Neural progenitor cell (in vitro differentiated cells): ENCODE data around the gene RAB24. TPM values are rescaled to one million over a fixed set of nuclear protein-coding genes. Genes with fewer than 3 reads are reported as not detected.

Source experiments
- DNase-seq: peaks from one replicate; pipeline ENCODE4 v3.0.0-alpha.2; 2016; ENCODE audit warnings: low spot score
- H2AFZ ChIP-seq: fragments of 200-600 bp; sonication (generic); replicated peaks from 2 replicates; pipeline ENCODE4 v1.6.1; 2016; ENCODE audit warnings: antibody characterized with exemption
- H3F3A ChIP-seq: fragments of 200-600 bp; sonication (generic); 2 replicates; pipeline ENCODE4 v1.6.1; 2016; ENCODE audit warnings: antibody characterized with exemption, low read depth
- H3K27ac ChIP-seq: fragments of 200-600 bp; sonication (generic); 2 replicates; pipeline ENCODE4 v1.5.1; 2016; ENCODE audit warnings: mild to moderate bottlenecking
- H3K27me3 ChIP-seq: fragments of 200-600 bp; sonication (generic); 2 replicates; pipeline ENCODE4 v1.6.1; 2016; ENCODE audit warnings: mild to moderate bottlenecking, moderate library complexity
- H3K36me3 ChIP-seq: fragments of 200-600 bp; sonication (generic); 2 replicates; pipeline ENCODE4 v1.5.1; 2016
- H3K4me1 ChIP-seq: fragments of 200-600 bp; sonication (generic); 2 replicates; pipeline ENCODE4 v1.6.1; 2016; ENCODE audit warnings: mixed run types
- H3K4me2 ChIP-seq: fragments of 200-600 bp; sonication (generic); 2 replicates; pipeline ENCODE4 v1.6.1; 2016
- H3K4me3 ChIP-seq: fragments of 200-600 bp; sonication (generic); 2 replicates; pipeline ENCODE4 v1.5.1; 2016
- H3K79me2 ChIP-seq: fragments of 200-600 bp; sonication (generic); 2 replicates; pipeline ENCODE4 v1.6.1; 2016; ENCODE audit warnings: low read depth
- H3K9ac ChIP-seq: fragments of 200-600 bp; sonication (generic); 2 replicates; pipeline ENCODE4 v1.6.1; 2016
- H3K9me3 ChIP-seq: fragments of 200-600 bp; sonication (generic); 2 replicates; pipeline ENCODE4 v1.5.1; 2016; ENCODE audit warnings: low read depth
- H4K20me1 ChIP-seq: fragments of 200-600 bp; sonication (generic); 2 replicates; pipeline ENCODE4 v1.6.1; 2016; ENCODE audit warnings: low read depth
- H3K27ac Mint-ChIP-seq: 3 replicates; pipeline ENCODE4 v1.8.0; 2021; ENCODE audit warnings: mixed read lengths
- H3K27me3 Mint-ChIP-seq: 2 replicates; pipeline ENCODE4 v1.8.0; 2022; ENCODE audit warnings: low read depth, mild to moderate bottlenecking, inconsistent platforms, moderate library complexity, mixed read lengths; ENCODE audit not compliant: insufficient read depth
- H3K36me3 Mint-ChIP-seq: 3 replicates; pipeline ENCODE4 v1.8.0; 2021; ENCODE audit warnings: mixed read lengths
- H3K4me1 Mint-ChIP-seq: 3 replicates; pipeline ENCODE4 v1.8.0; 2021; ENCODE audit warnings: mixed read lengths
- H3K4me3 Mint-ChIP-seq: 3 replicates; pipeline ENCODE4 v1.8.0; 2021; ENCODE audit warnings: mild to moderate bottlenecking, moderate library complexity, mixed read lengths
- H3K9me3 Mint-ChIP-seq: 3 replicates; pipeline ENCODE4 v1.8.0; 2020; ENCODE audit warnings: mixed read lengths
- CTCF ChIP-seq: fragments of 200-600 bp; sonication (generic); IDR thresholded peaks from 2 replicates; pipeline ENCODE4 v1.5.1; 2017; ENCODE audit warnings: antibody characterized with exemption, mild to moderate bottlenecking
- EZH2 ChIP-seq: fragments of 200-600 bp; sonication (generic); IDR thresholded peaks from 2 replicates; pipeline ENCODE4 v1.6.1; 2017; ENCODE audit warnings: antibody characterized with exemption, mild to moderate bottlenecking, moderate library complexity
- EZH2phosphoT487 ChIP-seq: fragments of 200-600 bp; sonication (generic); IDR thresholded peaks from 2 replicates; pipeline ENCODE4 v1.6.1; 2017; ENCODE audit warnings: antibody characterized with exemption
- total RNA-seq: library from RNA; depleted of rRNA; stranded (reverse); fragments of >200 nt; gene quantifications from 2 replicates; pipeline ENCODE4 v1.2.3, GENCODE V29; 2015; ENCODE audit warnings: low replicate concordance

The RAB24 gene
- total RNA-seq, 1 donor from 2014 or later: 4.3 TPM

DNA sequence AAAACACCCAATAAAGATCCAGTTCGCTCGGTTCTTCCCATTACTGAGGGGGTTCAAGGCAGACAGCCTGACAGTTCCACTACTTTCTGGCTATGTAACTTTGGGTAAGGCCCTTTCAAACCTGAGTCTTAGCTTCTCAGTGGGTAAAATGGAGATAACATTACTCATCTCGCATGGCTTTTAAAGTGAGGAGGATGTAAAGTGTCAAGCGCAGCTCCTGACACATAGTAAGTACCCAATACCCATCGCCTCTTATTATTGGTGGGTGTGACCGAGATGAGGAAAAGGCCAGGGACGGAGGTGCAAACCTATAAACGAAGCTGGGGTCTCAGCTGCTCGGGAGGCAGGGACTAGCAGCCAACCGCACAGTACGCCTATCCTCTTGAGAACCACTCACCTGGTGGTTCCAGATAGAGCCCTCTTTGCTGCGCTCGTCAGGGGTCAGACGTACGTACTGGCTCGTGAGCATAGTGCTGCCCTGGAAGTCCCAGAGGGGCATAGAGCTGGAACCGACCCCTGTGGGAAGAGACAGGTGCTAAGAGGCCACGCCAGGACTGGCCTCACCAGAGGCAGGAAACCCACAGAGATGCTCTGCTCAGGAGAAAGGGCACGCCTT, 47.4 kb upstream of the RAB24 start:
- H3K79me2 ChIP-seq: peaks cover 54% of the 10 kb centered on the region
- peaks cover 9% of the 10 kb centered on the region for H3K27me3 ChIP-seq
- peak overlapping the region; percentile 98 for H3K4me3 Mint-ChIP-seq
- peak overlapping the region; percentile 91 for H3K9ac ChIP-seq
- DNase-seq: no peak
- peaks cover 10% of the 10 kb centered on the region for H3K27me3 Mint-ChIP-seq
- no peak overlapping the region for H3K27ac ChIP-seq
- H3F3A ChIP-seq: peaks cover 22% of the 10 kb centered on the region
- H3K27ac Mint-ChIP-seq: peak overlapping the region; percentile 100
- peak overlapping the region; percentile 80 for H3K4me3 ChIP-seq
- H2AFZ ChIP-seq: peak overlapping the region; percentile 93
- H3K9me3 Mint-ChIP-seq: peaks cover 2% of the 10 kb centered on the region
- H3K36me3 ChIP-seq: peaks cover 4% of the 10 kb centered on the region
- H3K4me2 ChIP-seq: peak overlapping the region; percentile 95
- peaks cover 30% of the 10 kb centered on the region for H3K4me1 Mint-ChIP-seq
- no peaks in the 10 kb centered on the region for H3K36me3 Mint-ChIP-seq
- no peaks in the 10 kb centered on the region for H3K9me3 ChIP-seq
- TF ChIP-seq EZH2phosphoT487 (no peak), CTCF (no peak), EZH2 (no peak)
- H4K20me1 ChIP-seq: peaks cover 16% of the 10 kb centered on the region
- peaks cover 12% of the 10 kb centered on the region for H3K4me1 ChIP-seq

GRCh38 chr5:177349762-177350161, 46.2 kb upstream of the RAB24 start:
- H3K27me3 ChIP-seq: peaks cover 7% of the 10 kb centered on the region
- H3K27ac ChIP-seq: no peak overlapping the region
- DNase-seq: no peak
- TF ChIP-seq EZH2phosphoT487: no peak
- TF ChIP-seq EZH2: no peak
- no peak for TF ChIP-seq CTCF
- H3K9ac ChIP-seq: no peak overlapping the region
- Mint-ChIP-seq H3K4me1 (peaks cover 30% of the 10 kb centered on the region), H3K4me3 (peak overlapping the region; percentile 98), H3K27me3 (peaks cover 10% of the 10 kb centered on the region), H3K27ac (no peak overlapping the region), H3K9me3 (peaks cover 2% of the 10 kb centered on the region), H3K36me3 (no peaks in the 10 kb centered on the region)
- H3K79me2 ChIP-seq: peaks cover 66% of the 10 kb centered on the region
- peaks cover 12% of the 10 kb centered on the region for H3K4me1 ChIP-seq
- no peak overlapping the region for H2AFZ ChIP-seq
- peaks cover 16% of the 10 kb centered on the region for H4K20me1 ChIP-seq
- peaks cover 4% of the 10 kb centered on the region for H3K36me3 ChIP-seq
- H3K9me3 ChIP-seq: no peaks in the 10 kb centered on the region
- peak overlapping the region; percentile 95 for H3K4me2 ChIP-seq
- peak overlapping the region; percentile 80 for H3K4me3 ChIP-seq
- peaks cover 22% of the 10 kb centered on the region for H3F3A ChIP-seq

DNA sequence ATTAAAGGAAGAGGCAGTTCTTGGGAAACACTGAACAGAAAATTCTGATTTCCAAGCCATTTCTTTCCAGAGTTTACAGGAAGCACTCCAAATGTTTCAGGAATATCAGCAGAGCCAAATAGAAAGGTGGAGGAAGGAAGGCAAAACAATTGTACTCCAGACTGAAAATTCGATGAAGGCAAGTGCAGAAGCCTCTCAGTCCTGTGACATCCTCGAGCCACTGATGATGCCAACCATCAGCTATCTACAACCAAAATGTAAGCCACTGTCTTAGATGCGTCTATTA, 45.8 kb upstream of the RAB24 start:
- Mint-ChIP-seq H3K9me3 (no peaks in the 10 kb centered on the region), H3K4me1 (peaks cover 30% of the 10 kb centered on the region), H3K4me3 (peak overlapping the region; percentile 70), H3K36me3 (no peaks in the 10 kb centered on the region), H3K27me3 (peaks cover 9% of the 10 kb centered on the region), H3K27ac (no peak overlapping the region)
- Histone ChIP-seq H3K27ac (no peak overlapping the region), H3K4me1 (peaks cover 12% of the 10 kb centered on the region), H3F3A (peaks cover 22% of the 10 kb centered on the region), H4K20me1 (peaks cover 16% of the 10 kb centered on the region), H2AFZ (no peak overlapping the region), H3K79me2 (peaks cover 70% of the 10 kb centered on the region), H3K27me3 (peaks cover 3% of the 10 kb centered on the region), H3K4me3 (no peak overlapping the region), H3K9me3 (no peaks in the 10 kb centered on the region), H3K9ac (no peak overlapping the region), H3K4me2 (peak overlapping the region; percentile 18), H3K36me3 (peaks cover 4% of the 10 kb centered on the region)
- no peak for TF ChIP-seq EZH2
- no peak for DNase-seq

DNA sequence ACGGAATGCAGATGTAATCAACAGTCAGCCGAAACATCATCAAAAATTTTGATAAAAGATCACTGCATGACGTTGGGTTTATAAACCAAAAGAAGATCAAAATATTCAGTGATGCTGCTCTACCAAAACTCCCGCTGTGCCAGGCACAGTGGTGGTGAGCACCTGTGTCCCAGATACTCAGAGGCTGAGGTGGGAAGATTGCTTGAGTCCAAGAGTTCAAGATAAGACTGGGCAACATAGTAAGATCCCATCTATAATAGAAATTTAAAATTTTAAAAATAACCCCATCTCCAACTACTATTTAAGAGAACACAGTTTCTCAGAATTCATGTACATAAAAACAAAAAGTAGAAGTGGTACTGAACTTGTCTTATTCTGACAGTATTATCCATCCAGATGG, 44.2 kb upstream of the RAB24 start:
- Histone ChIP-seq H3K9me3 (no peaks in the 10 kb centered on the region), H2AFZ (no peak overlapping the region), H3K4me1 (peaks cover 12% of the 10 kb centered on the region), H3K79me2 (peaks cover 85% of the 10 kb centered on the region), H3K27me3 (no peaks in the 10 kb centered on the region), H3K27ac (no peak overlapping the region), H3F3A (peaks cover 22% of the 10 kb centered on the region), H3K4me2 (no peak overlapping the region), H3K36me3 (peaks cover 4% of the 10 kb centered on the region), H3K4me3 (no peak overlapping the region), H4K20me1 (peaks cover 21% of the 10 kb centered on the region), H3K9ac (no peak overlapping the region)
- Mint-ChIP-seq H3K9me3 (no peaks in the 10 kb centered on the region), H3K4me3 (no peak overlapping the region), H3K27me3 (peaks cover 2% of the 10 kb centered on the region), H3K36me3 (peaks cover 3% of the 10 kb centered on the region), H3K4me1 (peaks cover 30% of the 10 kb centered on the region), H3K27ac (no peak overlapping the region)
- DNase-seq: no peak
- TF ChIP-seq EZH2 (no peak), EZH2phosphoT487 (no peak), CTCF (no peak)
